B cell (primary cell): ENCODE measurements around the gene TSPAN15. TPM values are rescaled to one million over a fixed set of nuclear protein-coding genes. Genes with fewer than 3 reads are reported as not detected.

Experiments used
- ATAC-seq: fragments of 200-7000 bp; cut with Tn5 transposase; one replicate; pipeline ENCODE4 v1.10.0; 2021; ENCODE audit warnings: low read depth, mild to moderate bottlenecking, moderate number of reproducible peaks, moderate library complexity
- CTCF ChIA-PET: fragments of 350-600 bp; sonication (Branson Sonifier 250); formaldehyde crosslinking; loops from one replicate; lab custom pipeline; 2021; ENCODE audit warnings: antibody characterized with exemption, inconsistent platforms; lab: Charles Lee
- POLR2A ChIA-PET: fragments of 350-600 bp; sonication (Branson Sonifier 250); formaldehyde crosslinking; loops from one replicate; lab custom pipeline; 2021; ENCODE audit warnings: antibody characterized with exemption; lab: Charles Lee
- DNase-seq: peaks from one replicate; pipeline ENCODE4 v3.0.0; 2013
- H2AFZ ChIP-seq: 2 replicates; pipeline ENCODE4 v1.6.1; 2012; ENCODE audit warnings: mild to moderate bottlenecking, low read depth, low read length; ENCODE audit not compliant: insufficient read depth, poor library complexity, severe bottlenecking
- H3K27ac ChIP-seq, 2 donors: 1 replicate in 1 of 2; 2 replicates in 1 of 2; pipeline ENCODE4 v1.5.1; 2012 to 2013; ENCODE audit warnings: low read length in 2 of 2, mild to moderate bottlenecking in 2 of 2, moderate library complexity in 1 of 2
- H3K27me3 ChIP-seq, 4 experiments: fragments of 200-600 bp in 1 of 4; sonication (generic) in 1 of 4; replicated peaks in 1 of 4; 1 replicate in 2 of 4; 2 replicates in 2 of 4; pipeline versions ENCODE4 v1.6.1 to v1.7.0; 2013 to 2016; ENCODE audit warnings: low read length in 3 of 4, mild to moderate bottlenecking in 2 of 4, mixed read lengths in 1 of 4, moderate library complexity in 1 of 4; ENCODE audit not compliant: insufficient read depth in 4 of 4, control insufficient read depth in 3 of 4; ENCODE audit errors: control extremely low read depth in 1 of 4
- H3K36me3 ChIP-seq, 2 experiments: replicated peaks in 1 of 2; 1 replicate in 1 of 2; 2 replicates in 1 of 2; pipeline versions ENCODE4 v1.6.1 to v1.7.1; 2013; ENCODE audit warnings: low read length in 1 of 2; ENCODE audit not compliant: insufficient read depth in 2 of 2, control insufficient read depth in 1 of 2; ENCODE audit errors: control extremely low read depth in 1 of 2, extremely low read depth in 1 of 2
- H3K4me1 ChIP-seq, 2 donors: fragments of 200-600 bp in 1 of 2; sonication (generic) in 1 of 2; 1 replicate in 1 of 2; 2 replicates in 1 of 2; pipeline versions ENCODE4 v1.5.1 to v1.6.1; 2013 to 2017; ENCODE audit warnings: low read length in 2 of 2; ENCODE audit not compliant: control insufficient read depth in 2 of 2, insufficient read depth in 2 of 2
- H3K4me2 ChIP-seq: replicated peaks from 2 replicates; pipeline ENCODE3; 2012; ENCODE audit warnings: mild to moderate bottlenecking, low read depth, low read length; ENCODE audit not compliant: poor library complexity, severe bottlenecking
- H3K4me3 ChIP-seq, 5 experiments: fragments of 200-600 bp in 1 of 5; sonication (generic) in 1 of 5; 1 replicate in 3 of 5; 2 replicates in 2 of 5; pipeline versions ENCODE4 v1.5.1 to v1.7.0; 2011 to 2016; ENCODE audit warnings: low read length in 4 of 5, mild to moderate bottlenecking in 4 of 5, low read depth in 2 of 5, control low read depth in 1 of 5, moderate library complexity in 1 of 5; ENCODE audit not compliant: insufficient read depth in 1 of 5; ENCODE audit errors: control extremely low read depth in 1 of 5, extremely low read depth in 1 of 5
- H3K79me2 ChIP-seq: fragments of 200-600 bp; sonication (generic); one replicate; pipeline ENCODE4 v1.6.0; 2016; ENCODE audit warnings: low read length; ENCODE audit not compliant: control insufficient read depth, insufficient read depth
- H3K9ac ChIP-seq: fragments of 200-600 bp; sonication (generic); 2 replicates; pipeline ENCODE4 v1.6.1; 2017; ENCODE audit warnings: mild to moderate bottlenecking, low read length, moderate library complexity
- H3K9me3 ChIP-seq, 3 donors: one replicate each; pipeline versions ENCODE4 v1.6.1 to v1.7.1; 2013; ENCODE audit warnings: low read length in 2 of 3; ENCODE audit not compliant: control insufficient read depth in 2 of 3, insufficient read depth in 1 of 3; ENCODE audit errors: control extremely low read depth in 1 of 3
- H4K20me1 ChIP-seq: 2 replicates; pipeline ENCODE4 v1.6.0; 2012; ENCODE audit warnings: mild to moderate bottlenecking, low read length; ENCODE audit not compliant: insufficient read depth, control insufficient read depth, poor library complexity, severe bottlenecking
- H3K27ac Mint-ChIP-seq: one replicate; pipeline ENCODE4 v1.8.0; 2021; ENCODE audit warnings: mixed read lengths
- H3K27me3 Mint-ChIP-seq: one replicate; pipeline ENCODE4 v1.8.0; 2021; ENCODE audit warnings: mixed read lengths
- H3K4me1 Mint-ChIP-seq: one replicate; pipeline ENCODE4 v1.8.0; 2021; ENCODE audit warnings: mixed read lengths
- H3K4me3 Mint-ChIP-seq: one replicate; pipeline ENCODE4 v1.8.0; 2021; ENCODE audit warnings: mixed read lengths
- H3K9me3 Mint-ChIP-seq: one replicate; pipeline ENCODE4 v1.8.0; 2022; ENCODE audit warnings: mixed read lengths; ENCODE audit not compliant: insufficient read depth
- CTCF ChIP-seq: fragments of 200-600 bp; IDR thresholded peaks from one replicate; pipeline ENCODE4 v1.8.0; 2022; ENCODE audit warnings: antibody characterized with exemption, mild to moderate bottlenecking
- EZH2 ChIP-seq: IDR thresholded peaks from 2 replicates; pipeline ENCODE4 v1.6.1; 2012; ENCODE audit warnings: borderline replicate concordance, low read depth, mild to moderate bottlenecking, moderate library complexity, low read length; ENCODE audit not compliant: insufficient read depth, poor library complexity, severe bottlenecking
- WGBS: methylation state at CpG from one replicate; pipeline ENCODE4 v1.1.5; 2013; ENCODE audit warnings: missing lambda C conversion rate; ENCODE audit not compliant: insufficient coverage; 5-methylcytosine and 5-hydroxymethylcytosine counted together
- intact Hi-C: fragments of 100-400 bp; cut with micrococcal nuclease; formaldehyde crosslinking; loops from one replicate; pipeline ENCODE4 v1.10.0; 2022
- polyA plus RNA-seq: library from polyadenylated mRNA; depleted of rRNA; stranded (reverse); fragments of >200 nt; gene quantifications from 2 replicates; pipeline ENCODE4 v1.2.3, GENCODE V29; 2012
- total RNA-seq, 2 donors: library from RNA; stranded (reverse); fragments of 120-200 nt in 1 of 2; gene quantifications; 1 replicate in 1 of 2; 2 replicates in 1 of 2; pipeline versions ENCODE4 v1.2.3 to v1.2.4, GENCODE V29; 2013 to 2022

The TSPAN15 gene
- total and polyA plus RNA-seq, 2 donors (not counting 1 experiment from before 2014, with no cell fraction given): 0.13 to 0.52 TPM

DNA sequence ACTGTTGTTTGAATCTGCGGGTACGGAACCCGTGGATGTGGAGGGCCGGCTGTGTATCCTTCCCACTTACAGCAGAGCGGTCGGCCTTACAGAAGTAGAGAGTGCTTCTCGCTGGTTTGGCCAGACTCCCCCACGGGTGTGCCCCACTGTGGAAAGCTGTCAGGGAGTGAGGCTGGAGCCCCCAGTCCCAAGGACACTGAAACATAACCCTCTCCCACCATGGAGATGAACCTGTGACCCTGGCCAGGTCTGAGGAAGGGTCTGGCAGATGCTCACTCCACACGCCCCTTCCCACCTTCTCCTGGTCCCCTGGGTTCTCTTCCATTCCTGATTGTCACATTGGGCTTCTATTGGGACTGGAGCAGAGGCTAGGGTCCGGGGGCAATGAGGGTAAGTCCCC lies 39.6 kb downstream of the TSPAN15 start:
- TF ChIP-seq EZH2: no peak
- no peak for TF ChIP-seq CTCF
- no peak for DNase-seq
- H3K27me3 Mint-ChIP-seq: no peaks in the 10 kb centered on the region

DNA sequence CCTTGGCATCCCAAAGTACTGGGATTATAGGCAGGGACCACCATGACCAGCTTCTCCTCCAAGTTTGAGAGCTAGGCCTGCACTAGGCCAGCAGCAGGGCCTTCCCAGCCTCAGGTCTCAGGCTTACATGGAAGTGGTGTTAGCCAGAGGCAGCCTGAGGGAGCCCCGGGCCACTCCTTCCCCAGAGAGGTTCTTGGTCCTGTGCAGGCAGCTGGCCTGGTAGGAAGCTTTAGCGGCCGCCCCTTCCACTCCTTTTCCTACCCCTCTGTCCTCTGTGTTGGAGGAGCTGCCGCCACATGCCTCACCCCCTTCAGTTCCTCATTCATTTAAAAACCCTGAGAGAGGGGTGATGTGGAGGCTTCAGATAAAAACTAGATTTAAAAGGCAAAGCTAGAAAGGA lies 40.3 kb downstream of the TSPAN15 start:
- Histone ChIP-seq H3K79me2 (no peaks in the 10 kb centered on the region), H3K4me3 (no peak overlapping the region), H3K4me1 (no peaks in the 10 kb centered on the region), H3K36me3 (no peaks in the 10 kb centered on the region), H3K9ac (no peak overlapping the region), H3K27ac (no peak overlapping the region), H2AFZ (no peak overlapping the region), H3K9me3 (peaks cover 0 to 35% (median 12%) of the 10 kb centered on the region in 3 donors), H3K27me3 (no peaks in the 10 kb centered on the region), H3K4me2 (no peak overlapping the region), H4K20me1 (no peaks in the 10 kb centered on the region)
- no peak overlapping the region for H3K4me3 Mint-ChIP-seq
- ATAC-seq: no peak
- no peaks in the 10 kb centered on the region for H3K9me3 Mint-ChIP-seq
- no peak overlapping the region for H3K27ac Mint-ChIP-seq
- POLR2A ChIA-PET: no interaction called here
- no peaks in the 10 kb centered on the region for H3K4me1 Mint-ChIP-seq
- no peak for DNase-seq
- intact Hi-C loops: no loop called here
- H3K27me3 Mint-ChIP-seq: no peaks in the 10 kb centered on the region
- TF ChIP-seq CTCF (no peak), EZH2 (no peak)
- WGBS: no CpG with 5 or more reads among the region's 4 CpGs
- CTCF ChIA-PET: no interaction called here

More for the DNA sequence above, 39.6 kb downstream of the TSPAN15 start:
- peaks cover 0 to 37% (median 12%) of the 10 kb centered on the region in 3 donors for H3K9me3 ChIP-seq
- ChIA-PET POLR2A (no interaction called here), CTCF (no interaction called here)
- H3K4me1 Mint-ChIP-seq: no peaks in the 10 kb centered on the region
- H2AFZ ChIP-seq: no peak overlapping the region
- intact Hi-C loops: no loop called here
- H3K4me3 Mint-ChIP-seq: no peak overlapping the region
- no peak overlapping the region for H3K4me2 ChIP-seq
- H3K79me2 ChIP-seq: no peaks in the 10 kb centered on the region
- H3K9me3 Mint-ChIP-seq: no peaks in the 10 kb centered on the region
- H3K9ac ChIP-seq: no peak overlapping the region
- ATAC-seq: no peak
- H3K27me3 ChIP-seq: no peaks in the 10 kb centered on the region
- H4K20me1 ChIP-seq: no peaks in the 10 kb centered on the region
- H3K27ac ChIP-seq: no peak overlapping the region
- H3K27ac Mint-ChIP-seq: no peak overlapping the region
- H3K36me3 ChIP-seq: no peaks in the 10 kb centered on the region
- H3K4me3 ChIP-seq: no peak overlapping the region
- 72% methylated on average over 2 of the region's 10 CpGs for WGBS
- H3K4me1 ChIP-seq: no peaks in the 10 kb centered on the region
